Measurements from ENCODE around the gene WNK1. TPM values are rescaled to one million over a fixed set of nuclear protein-coding genes. Genes with fewer than 3 reads are reported as not detected.

Gene WNK1
- total and polyA plus RNA-seq, 2 donors (not counting 3 experiments of a cell fraction or from before 2014, with no cell fraction given) = 46.3 to 108 TPM

GRCh38 chr12:958588-959123 is 206.3 kb downstream of the WNK1 start:
- Histone ChIP-seq H2AFZ (ENCODE audit: low read depth, low read length) (peak overlapping the region; percentile 77), H3K27me3 (ENCODE audit: control insufficient read depth in 2 of 2, insufficient read depth in 2 of 2, low read length in 2 of 2) (no peaks in the 10 kb centered on the region), H3K9ac (replicated peaks; ENCODE audit: extremely low read depth, insufficient read depth, low read length) (no peak overlapping the region), H3K36me3 (ENCODE audit: control insufficient read depth in 2 of 2, extremely low read depth in 1 of 2, insufficient read depth in 2 of 2, low read length in 2 of 2) (no peaks in the 10 kb centered on the region), H3K27ac (ENCODE audit: insufficient read depth, low read depth, low read length) (no peak overlapping the region), H3K4me2 (ENCODE audit: insufficient read depth, low read length) (no peak overlapping the region), H3K4me1 (ENCODE audit: control insufficient read depth, extremely low read depth, insufficient read depth, low read length) (peaks cover 13% of the 10 kb centered on the region), H3K4me3 (replicated peaks in 1 of 3; ENCODE audit: insufficient read depth in 1 of 3, low read depth in 1 of 3, low read length in 3 of 3) (no peak overlapping the region), H4K20me1 (replicated peaks; ENCODE audit: control insufficient read depth, extremely low read depth, insufficient read depth, low read length) (no peaks in the 10 kb centered on the region), H3K79me2 (ENCODE audit: control insufficient read depth, insufficient read depth, low read length) (no peaks in the 10 kb centered on the region), H3K9me1 (replicated peaks; ENCODE audit: control insufficient read depth, extremely low read depth, insufficient read depth, low read length) (no peaks in the 10 kb centered on the region), H3K9me3 (replicated peaks; ENCODE audit: control insufficient read depth, insufficient read depth, low read length) (no peaks in the 10 kb centered on the region)
- DNase-seq (ENCODE audit: low read depth, low spot score) (peak; percentile 61), FAIRE-seq (peak; percentile 26)
- no TSS peak for BruUV-seq (replicated peaks)
- dilution Hi-C loops (cut with MboI; ENCODE audit: extremely low pct_ligation_motif_present, low sequenced_read_pairs) = no loop called here
- POLR2A ChIA-PET = no interaction called here
- TF ChIP-seq EZH2 (IDR thresholded peaks at IDR 0.05; ENCODE audit: borderline replicate concordance, low read depth, low read length, severe bottlenecking) = no peak
- TF ChIP-seq POLR2AphosphoS5 (IDR thresholded peaks at IDR 0.05; ENCODE audit: insufficient read depth, low read depth, low read length) = no peak
- no peak for TF ChIP-seq FOS (IDR thresholded peaks at IDR 0.05; ENCODE audit: borderline replicate concordance, insufficient read depth, low read length)
- TF ChIP-seq MYC (IDR thresholded peaks at IDR 0.05; ENCODE audit: low read depth, low read length) = no peak
- no peak for TF ChIP-seq GATA2 (IDR thresholded peaks at IDR 0.05; ENCODE audit: insufficient read depth, insufficient read length, low read depth, low read length)
- no peak for TF ChIP-seq POLR2A (IDR thresholded peaks at IDR 0.05; ENCODE audit: low read depth, low read length)
- TF ChIP-seq CTCF (IDR thresholded peaks at IDR 0.05; ENCODE audit: extremely low read depth in 1 of 2, insufficient read depth in 1 of 2, low read depth in 1 of 2, low read length in 2 of 2) = no peak
- TF ChIP-seq MAX (IDR thresholded peaks at IDR 0.05; ENCODE audit: insufficient read depth, insufficient read length) = no peak
- no peak for TF ChIP-seq JUN (IDR thresholded peaks at IDR 0.05; ENCODE audit: borderline replicate concordance, insufficient read depth, insufficient read length, low read depth)
- intact Hi-C loops (cut with micrococcal nuclease) = no loop called here
- CTCF ChIA-PET = interaction anchor here (2.6 to 2.7 kb wide), 2 partner anchors 9 to 134 kb away, joined by 11 read pairs; partner anchors contain the start of gene RAD52

Small RNAs within 50 kb of the gene (small RNA-seq; reads per million reads assigned to genes)
- not detected for gene RNU4ATAC16P (ENCODE audit: insufficient read depth, insufficient read length, low read depth, low replicate concordance)

Other genes with a start within 250 kb of the WNK1 start
- gene NINJ2, start 89.1 kb upstream of the WNK1 start, total RNA-seq = 0.75 and 1.4 TPM in 2 replicates
- 4.4 and 6.0 TPM in 2 replicates for gene NINJ2, start 89.1 kb upstream of the WNK1 start, polyA plus RNA-seq
- 10.2 and 16.1 TPM in 2 replicates for gene RAD52, start 197.1 kb downstream of the WNK1 start, total RNA-seq
- gene RAD52, start 197.1 kb downstream of the WNK1 start, polyA plus RNA-seq = 9.4 and 9.5 TPM in 2 replicates
- gene ERC1, start 238.6 kb downstream of the WNK1 start, total RNA-seq = 60.0 and 66.1 TPM in 2 replicates
- gene ERC1, start 238.6 kb downstream of the WNK1 start, polyA plus RNA-seq = 11.7 and 17.5 TPM in 2 replicates

All from endothelial cell of umbilical vein (primary cell).